ENCODE results near the gene NAA60.

NAA60 gene

DNA sequence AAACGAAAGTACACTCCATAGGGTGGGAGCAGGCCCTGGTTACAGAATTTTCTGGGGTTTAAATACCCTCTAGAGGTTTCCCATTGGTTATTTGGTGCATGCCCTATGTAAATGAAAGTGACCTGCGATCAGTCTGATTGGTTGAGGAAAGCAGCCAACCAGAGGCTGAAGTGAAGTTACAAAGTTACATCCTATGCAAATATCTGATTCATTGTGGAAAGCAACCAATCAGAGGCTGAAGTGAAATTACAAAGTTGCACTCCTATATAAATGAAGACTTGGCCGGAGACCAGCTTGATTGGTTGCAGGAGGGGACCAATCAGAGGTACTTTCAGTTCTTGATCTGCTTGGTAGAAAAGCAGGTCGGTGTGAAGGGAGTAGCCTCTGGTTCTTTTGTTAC lies 24.4 kb downstream of the NAA60 start:
- H3K36me3 Mint-ChIP-seq (ENCODE audit: low read depth), result peaks cover 37% of the 10 kb centered on the region
- peak overlapping the region; percentile 62 for H3K4me3 Mint-ChIP-seq
- peaks cover 5% of the 10 kb centered on the region for H3K9me3 Mint-ChIP-seq
- TF ChIP-seq, protein P1, sequence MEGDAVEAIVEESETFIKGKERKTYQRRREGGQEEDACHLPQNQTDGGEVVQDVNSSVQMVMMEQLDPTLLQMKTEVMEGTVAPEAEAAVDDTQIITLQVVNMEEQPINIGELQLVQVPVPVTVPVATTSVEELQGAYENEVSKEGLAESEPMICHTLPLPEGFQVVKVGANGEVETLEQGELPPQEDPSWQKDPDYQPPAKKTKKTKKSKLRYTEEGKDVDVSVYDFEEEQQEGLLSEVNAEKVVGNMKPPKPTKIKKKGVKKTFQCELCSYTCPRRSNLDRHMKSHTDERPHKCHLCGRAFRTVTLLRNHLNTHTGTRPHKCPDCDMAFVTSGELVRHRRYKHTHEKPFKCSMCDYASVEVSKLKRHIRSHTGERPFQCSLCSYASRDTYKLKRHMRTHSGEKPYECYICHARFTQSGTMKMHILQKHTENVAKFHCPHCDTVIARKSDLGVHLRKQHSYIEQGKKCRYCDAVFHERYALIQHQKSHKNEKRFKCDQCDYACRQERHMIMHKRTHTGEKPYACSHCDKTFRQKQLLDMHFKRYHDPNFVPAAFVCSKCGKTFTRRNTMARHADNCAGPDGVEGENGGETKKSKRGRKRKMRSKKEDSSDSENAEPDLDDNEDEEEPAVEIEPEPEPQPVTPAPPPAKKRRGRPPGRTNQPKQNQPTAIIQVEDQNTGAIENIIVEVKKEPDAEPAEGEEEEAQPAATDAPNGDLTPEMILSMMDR (IDR thresholded peaks at IDR 0.05), result no peak
- DNase-seq, result no peak
- no peaks in the 10 kb centered on the region for H3K27me3 Mint-ChIP-seq (ENCODE audit: low read depth, poor library complexity)
- peaks cover 51% of the 10 kb centered on the region for H3K4me1 Mint-ChIP-seq
- H3K27ac Mint-ChIP-seq, result peak overlapping the region; percentile 90

DNA sequence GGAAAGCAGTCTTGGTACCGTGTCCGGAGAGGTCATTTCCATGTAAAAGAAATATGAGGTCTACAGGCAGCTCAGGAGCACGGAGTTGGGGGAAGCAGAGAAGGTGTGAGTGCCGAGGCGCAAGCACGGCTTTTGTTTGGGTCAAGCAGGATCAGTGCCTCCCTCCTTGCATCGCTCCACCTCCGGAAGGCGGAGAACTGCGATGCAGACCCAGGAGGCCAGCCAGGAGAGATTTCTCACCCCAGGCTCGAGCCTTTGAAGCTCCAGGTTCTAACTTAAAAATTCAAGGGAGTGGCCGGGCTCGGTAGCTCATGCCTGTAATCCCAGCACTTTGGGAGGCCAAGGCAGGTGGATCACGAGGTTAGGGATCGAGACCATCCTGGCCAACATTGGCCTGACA lies 25.0 kb downstream of the NAA60 start:
- H3K4me3 Mint-ChIP-seq, result peak overlapping the region; percentile 62
- H3K27me3 Mint-ChIP-seq (ENCODE audit: low read depth, poor library complexity), result peaks cover 1% of the 10 kb centered on the region
- DNase-seq, result no peak
- TF ChIP-seq, protein P1 (IDR thresholded peaks at IDR 0.05), result no peak
- H3K9me3 Mint-ChIP-seq, result peaks cover 5% of the 10 kb centered on the region
- peak overlapping the region; percentile 90 for H3K27ac Mint-ChIP-seq
- H3K4me1 Mint-ChIP-seq, result peaks cover 51% of the 10 kb centered on the region
- H3K36me3 Mint-ChIP-seq (ENCODE audit: low read depth), result peaks cover 42% of the 10 kb centered on the region

DNA sequence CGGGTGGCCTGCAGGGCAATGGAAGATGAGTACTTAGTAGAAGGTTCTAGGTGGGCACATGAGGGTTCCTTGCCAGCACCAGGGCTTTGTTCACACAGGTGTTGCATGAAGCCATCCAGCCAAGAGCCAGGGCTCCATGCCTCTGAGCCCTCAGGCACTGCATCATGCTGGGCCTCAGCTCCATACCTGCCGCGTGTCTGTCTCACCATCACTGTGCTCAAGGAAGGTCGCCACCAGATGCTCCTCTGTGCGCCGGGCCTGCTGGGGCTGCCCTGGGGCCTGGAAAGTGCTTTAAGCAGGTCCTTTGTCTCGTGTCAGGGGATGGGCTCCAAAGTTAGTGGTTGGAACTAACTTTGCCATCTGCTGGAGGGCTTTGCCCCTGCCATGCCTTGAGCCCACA lies 26.3 kb downstream of the NAA60 start:
- no peak overlapping the region for H3K27ac Mint-ChIP-seq
- TF ChIP-seq, protein P1 (IDR thresholded peaks at IDR 0.05), result no peak
- peaks cover 42% of the 10 kb centered on the region for H3K36me3 Mint-ChIP-seq (ENCODE audit: low read depth)
- H3K4me1 Mint-ChIP-seq, result peaks cover 39% of the 10 kb centered on the region
- no peak for DNase-seq
- H3K9me3 Mint-ChIP-seq, result no peaks in the 10 kb centered on the region
- H3K4me3 Mint-ChIP-seq, result no peak overlapping the region
- H3K27me3 Mint-ChIP-seq (ENCODE audit: low read depth, poor library complexity), result peaks cover 2% of the 10 kb centered on the region

DNA sequence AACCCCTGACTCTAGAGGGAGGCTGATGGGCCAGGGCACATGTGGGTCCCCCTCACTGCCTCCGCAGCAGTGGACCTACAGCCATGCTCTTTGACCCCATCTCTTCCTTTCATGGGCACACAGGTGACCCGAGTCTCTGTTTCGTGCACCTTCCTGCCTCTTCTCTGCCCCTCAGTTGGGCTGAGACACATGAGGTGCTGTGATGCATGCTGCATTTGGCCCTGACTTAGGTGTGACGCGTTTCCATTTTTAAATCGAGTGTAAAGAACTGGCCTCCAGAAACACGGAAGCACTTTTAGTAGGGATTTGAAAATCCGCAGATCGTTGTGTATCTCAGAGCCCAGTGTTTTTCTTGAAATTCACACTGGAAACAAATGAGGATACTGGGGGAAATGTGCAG lies 27.2 kb downstream of the NAA60 start:
- Mint-ChIP-seq H3K4me3 (no peak overlapping the region), H3K36me3 (ENCODE audit: low read depth) (peaks cover 35% of the 10 kb centered on the region), H3K27me3 (ENCODE audit: low read depth, poor library complexity) (peaks cover 2% of the 10 kb centered on the region), H3K9me3 (no peaks in the 10 kb centered on the region), H3K27ac (peak overlapping the region; percentile 53), H3K4me1 (peaks cover 39% of the 10 kb centered on the region)
- TF ChIP-seq, protein P1 (IDR thresholded peaks at IDR 0.05), result no peak
- DNase-seq, result no peak

DNA sequence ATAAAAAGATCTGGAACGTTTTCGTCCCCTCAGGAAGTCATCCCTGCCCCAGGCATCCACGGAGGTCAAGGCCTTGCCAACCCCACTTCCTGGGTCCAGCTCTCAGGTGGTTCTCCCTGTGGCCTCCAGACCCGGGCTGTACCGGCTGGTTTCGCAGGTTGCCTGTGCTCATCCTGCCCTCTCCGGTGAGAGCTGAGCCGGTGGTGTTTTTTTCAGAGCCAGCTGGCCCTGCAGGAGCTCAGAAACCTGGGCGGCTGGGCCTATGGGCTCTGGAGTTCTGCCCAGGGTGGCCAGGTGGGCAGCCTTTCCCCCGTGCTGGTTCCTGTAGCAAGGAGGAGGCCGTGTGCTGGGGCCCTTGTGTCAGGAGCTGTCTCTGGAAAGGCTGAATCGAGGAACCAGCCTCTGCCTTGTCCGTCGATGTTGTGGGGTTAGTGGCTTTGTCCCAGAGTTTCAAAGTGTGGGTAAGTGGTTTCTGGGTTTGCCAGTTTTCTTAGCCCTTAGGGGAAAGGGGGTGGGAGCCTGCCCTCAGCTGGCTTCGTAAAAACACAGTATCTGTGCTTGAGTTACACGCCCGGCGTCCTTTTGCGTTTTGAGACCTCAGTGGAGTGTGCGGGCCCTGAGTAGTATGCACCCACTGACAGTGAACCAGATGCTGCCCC lies 28.2 kb downstream of the NAA60 start:
- TF ChIP-seq, protein P1 (IDR thresholded peaks at IDR 0.05), result no peak
- no peaks in the 10 kb centered on the region for H3K9me3 Mint-ChIP-seq
- no peak overlapping the region for H3K4me3 Mint-ChIP-seq
- DNase-seq, result no peak
- H3K27me3 Mint-ChIP-seq (ENCODE audit: low read depth, poor library complexity), result peaks cover 2% of the 10 kb centered on the region
- peaks cover 33% of the 10 kb centered on the region for H3K4me1 Mint-ChIP-seq
- no peak overlapping the region for H3K27ac Mint-ChIP-seq
- H3K36me3 Mint-ChIP-seq (ENCODE audit: low read depth), result peaks cover 26% of the 10 kb centered on the region

All from nephron progenitor cell (in vitro differentiated cells).